NCI-H524 (cell line): Measurements from ENCODE around the gene ZNF384.

Source experiments
- DNase-seq, 2 experiments: peaks; one replicate each; lab custom pipeline; 2025; lab: John Stamatoyannopoulos, UW

The ZNF384 gene

DNA sequence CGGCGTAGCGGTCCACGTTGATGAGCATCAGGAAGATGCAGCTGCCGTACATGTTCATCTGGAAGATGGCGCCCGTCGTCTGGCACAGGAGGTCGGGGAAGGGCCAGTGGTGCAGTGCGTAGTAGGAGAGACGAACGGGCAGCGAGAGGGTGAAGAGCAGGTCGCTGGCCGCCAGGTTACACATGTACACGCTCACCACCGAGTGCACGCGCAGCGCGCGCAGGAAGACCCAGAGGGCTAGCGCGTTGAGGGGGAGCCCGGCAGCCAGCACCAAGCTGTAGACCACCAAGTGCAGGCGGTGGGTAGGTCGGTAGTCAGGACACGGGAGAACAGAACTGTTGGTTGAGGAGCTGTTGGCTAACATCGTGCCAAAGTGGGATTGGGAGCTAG is 68.3 kb downstream of the ZNF384 start:
- DNase-seq = no peak

DNA sequence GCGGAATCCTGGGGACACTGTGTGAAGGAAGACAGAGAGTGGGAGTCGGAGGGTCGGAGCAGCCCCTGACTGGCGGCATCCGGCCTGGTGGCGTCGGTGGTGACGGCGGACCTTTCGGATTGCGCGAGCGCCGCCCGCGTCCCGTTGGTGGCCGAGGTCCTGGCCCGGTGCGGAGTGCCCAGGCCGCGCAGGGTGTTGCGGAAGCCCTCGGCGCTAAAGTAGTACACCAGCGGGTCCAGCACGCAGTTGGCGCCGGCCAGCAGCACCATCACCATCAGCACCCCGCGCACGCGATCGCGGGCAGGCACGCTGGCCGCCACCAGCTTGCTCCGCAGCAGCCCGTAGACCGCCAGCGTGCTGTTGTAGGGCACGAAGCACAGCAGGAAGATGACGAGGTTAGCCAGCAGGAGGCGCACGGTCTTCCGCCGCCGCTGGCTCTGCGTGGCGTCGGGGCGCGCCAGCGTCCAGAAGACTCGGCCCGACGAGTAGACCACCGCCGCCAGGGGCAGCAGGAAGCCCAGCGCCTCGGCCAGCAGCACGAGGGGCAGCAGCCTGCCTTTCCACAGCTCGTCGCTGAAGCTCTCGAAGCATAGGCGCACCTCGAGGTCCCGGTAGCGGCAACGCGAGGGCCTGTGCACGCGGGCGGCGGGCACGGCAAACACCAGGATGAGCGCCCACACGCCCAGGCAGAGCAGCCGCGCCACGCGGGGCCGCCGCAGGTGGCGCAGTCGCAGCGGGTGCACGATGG is 68.9 kb downstream of the ZNF384 start:
- DNase-seq = no peak

DNA sequence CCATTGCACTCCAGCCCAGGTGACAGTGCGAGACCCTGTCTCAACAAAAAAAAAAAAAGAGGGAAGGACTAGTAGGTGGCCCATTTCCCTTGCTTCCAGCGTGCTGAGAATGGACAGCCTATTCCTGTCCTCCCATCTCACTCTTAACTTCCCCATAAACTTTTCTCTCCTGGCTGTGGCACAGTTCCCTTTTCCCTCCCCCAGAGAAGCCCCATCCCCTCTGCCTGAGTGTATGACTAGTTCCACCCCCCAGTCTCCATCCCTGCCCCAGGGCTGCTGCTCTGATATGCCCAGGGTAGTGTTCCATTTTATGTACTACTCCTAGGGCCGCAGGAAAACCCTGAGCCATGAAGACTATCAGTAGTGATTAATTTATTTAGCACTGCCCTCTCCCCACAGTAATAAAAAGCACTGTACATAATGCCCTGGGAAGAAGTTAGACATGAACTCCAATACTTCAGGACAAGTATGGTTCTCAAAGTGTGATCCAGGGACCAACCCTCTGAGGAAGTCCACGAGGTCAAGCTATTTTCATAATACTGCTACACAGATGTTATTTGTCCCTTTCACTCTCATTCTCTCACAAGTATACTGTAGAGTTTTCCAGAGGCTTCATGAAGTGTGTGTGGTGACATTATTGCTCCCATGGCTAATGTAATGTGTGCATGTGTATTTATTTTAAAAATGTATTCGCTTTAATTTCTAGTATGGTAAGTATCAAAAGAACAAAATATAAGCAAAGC is 70.5 kb downstream of the ZNF384 start:
- DNase-seq = no peak
